HEK293 (cell line): ENCODE data around the gene TMEM63B.

Experiments used
- CTCF ChIP-seq: fragments of 450-650 bp; formaldehyde crosslinking; IDR thresholded peaks from 2 replicates; pipeline ENCODE4 v1.5.1; 2016; ENCODE audit warnings: missing biosample characterization, missing genetic modification characterization
- IKZF3 ChIP-seq: fragments of 450-650 bp; IDR thresholded peaks from 2 replicates; pipeline ENCODE4 v1.5.0; 2018; ENCODE audit warnings: missing biosample characterization, mild to moderate bottlenecking, missing genetic modification characterization, moderate library complexity
- REST ChIP-seq: fragments of 450-650 bp; formaldehyde crosslinking; IDR thresholded peaks from 2 replicates; pipeline ENCODE4 v1.5.1; 2016; ENCODE audit warnings: missing biosample characterization, missing genetic modification characterization
- SETDB1 ChIP-seq: IDR thresholded peaks from one replicate; pipeline ENCODE4 v1.6.1; 2017; ENCODE audit warnings: mild to moderate bottlenecking, low read length, moderate library complexity, mixed read lengths; ENCODE audit not compliant: insufficient read length
- TCF7L2 ChIP-seq: IDR thresholded peaks from 2 replicates; pipeline ENCODE4 v1.6.1; 2011; ENCODE audit warnings: low read depth, mild to moderate bottlenecking, inconsistent platforms, low read length, moderate library complexity, borderline replicate concordance
- ZNF175 ChIP-seq: fragments of 450-650 bp; formaldehyde crosslinking; IDR thresholded peaks from 2 replicates; pipeline ENCODE4 v1.5.1; 2016; ENCODE audit warnings: missing biosample characterization, missing genetic modification characterization
- ZNF280D ChIP-seq: fragments of 450-650 bp; formaldehyde crosslinking; IDR thresholded peaks from 2 replicates; pipeline ENCODE4 v1.5.1; 2016; ENCODE audit warnings: missing biosample characterization, missing genetic modification characterization
- ZNF324 ChIP-seq: fragments of 450-650 bp; formaldehyde crosslinking; IDR thresholded peaks from 2 replicates; pipeline ENCODE4 v1.5.1; 2016; ENCODE audit warnings: missing biosample characterization, missing genetic modification characterization
- ZNF624 ChIP-seq: fragments of 450-650 bp; formaldehyde crosslinking; IDR thresholded peaks from 2 replicates; pipeline ENCODE4 v1.5.1; 2017; ENCODE audit warnings: missing biosample characterization, missing genetic modification characterization
- ZNF660 ChIP-seq: fragments of 450-650 bp; IDR thresholded peaks from 2 replicates; pipeline ENCODE4 v1.5.1; 2018; ENCODE audit warnings: missing biosample characterization, mild to moderate bottlenecking, missing genetic modification characterization
- ZNF747 ChIP-seq: fragments of 450-650 bp; formaldehyde crosslinking; IDR thresholded peaks from 2 replicates; pipeline ENCODE4 v1.5.1; 2016; ENCODE audit warnings: missing biosample characterization, missing genetic modification characterization
- ZNF768 ChIP-seq: fragments of 450-650 bp; formaldehyde crosslinking; IDR thresholded peaks from 2 replicates; pipeline ENCODE4 v1.5.1; 2018; ENCODE audit warnings: missing biosample characterization, mild to moderate bottlenecking, missing genetic modification characterization
- TF ChIP-seq, protein P1 (sequence below): fragments of 450-650 bp; IDR thresholded peaks from 2 replicates; pipeline ENCODE4 v1.5.1; 2018; ENCODE audit warnings: missing biosample characterization, missing genetic modification characterization

GRCh38 chr6:44158770-44159228, 31.4 kb downstream of the TMEM63B start, which contains the start of gene CAPN11:
- TF ChIP-seq CTCF (tag by site-specific recombination), result no peak
- no peak for TF ChIP-seq TCF7L2
- no peak for TF ChIP-seq ZNF175 (tag by site-specific recombination)
- no peak for TF ChIP-seq ZNF747 (tag by site-specific recombination)
- TF ChIP-seq, protein P1, sequence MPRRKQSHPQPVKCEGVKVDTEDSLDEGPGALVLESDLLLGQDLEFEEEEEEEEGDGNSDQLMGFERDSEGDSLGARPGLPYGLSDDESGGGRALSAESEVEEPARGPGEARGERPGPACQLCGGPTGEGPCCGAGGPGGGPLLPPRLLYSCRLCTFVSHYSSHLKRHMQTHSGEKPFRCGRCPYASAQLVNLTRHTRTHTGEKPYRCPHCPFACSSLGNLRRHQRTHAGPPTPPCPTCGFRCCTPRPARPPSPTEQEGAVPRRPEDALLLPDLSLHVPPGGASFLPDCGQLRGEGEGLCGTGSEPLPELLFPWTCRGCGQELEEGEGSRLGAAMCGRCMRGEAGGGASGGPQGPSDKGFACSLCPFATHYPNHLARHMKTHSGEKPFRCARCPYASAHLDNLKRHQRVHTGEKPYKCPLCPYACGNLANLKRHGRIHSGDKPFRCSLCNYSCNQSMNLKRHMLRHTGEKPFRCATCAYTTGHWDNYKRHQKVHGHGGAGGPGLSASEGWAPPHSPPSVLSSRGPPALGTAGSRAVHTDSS, result no peak
- TF ChIP-seq ZNF324, result no peak
- TF ChIP-seq REST (tag by site-specific recombination), result no peak
- no peak for TF ChIP-seq ZNF768 (tag by site-specific recombination)
- no peak for TF ChIP-seq ZNF624
- no peak for TF ChIP-seq SETDB1
- TF ChIP-seq IKZF3, result no peak
- no peak for TF ChIP-seq ZNF660 (tag by site-specific recombination)
- TF ChIP-seq ZNF280D (tag by site-specific recombination), result no peak
